ENCODE data around the gene BCAR3. TPM values are rescaled to one million over a fixed set of nuclear protein-coding genes. Genes with fewer than 3 reads are reported as not detected.

The BCAR3 gene
- total and polyA plus RNA-seq, 4 donors: 12.2 to 33.3 (median 18.2) TPM

- Histone ChIP-seq H3K4me3 (no peak overlapping the region), H3K9ac (ENCODE audit: insufficient read depth in 1 of 2, low read length in 2 of 2) (no peak overlapping the region), H3K27ac (ENCODE audit: low read depth in 1 of 2, low read length in 1 of 2) (peak overlapping the region; percentile 27 to 30), H3K9me3 (ENCODE audit: control insufficient read depth in 4 of 4, insufficient read depth in 3 of 4, low read length in 3 of 4) (no peaks in the 10 kb centered on the region), H3K36me3 (ENCODE audit: control insufficient read depth in 4 of 4, insufficient read depth in 4 of 4, low read length in 4 of 4) (peaks cover 7 to 19% (median 8%) of the 10 kb centered on the region in 4 donors), H3K27me3 (ENCODE audit: control insufficient read depth in 3 of 3, insufficient read depth in 3 of 3, low read length in 2 of 3) (no peaks in the 10 kb centered on the region), H3K4me1 (ENCODE audit: control insufficient read depth in 5 of 5, insufficient read depth in 5 of 5, low read length in 5 of 5) (peaks cover 0 to 6% (median 0%) of the 10 kb centered on the region in 5 donors)
- TF ChIP-seq, protein P1, sequence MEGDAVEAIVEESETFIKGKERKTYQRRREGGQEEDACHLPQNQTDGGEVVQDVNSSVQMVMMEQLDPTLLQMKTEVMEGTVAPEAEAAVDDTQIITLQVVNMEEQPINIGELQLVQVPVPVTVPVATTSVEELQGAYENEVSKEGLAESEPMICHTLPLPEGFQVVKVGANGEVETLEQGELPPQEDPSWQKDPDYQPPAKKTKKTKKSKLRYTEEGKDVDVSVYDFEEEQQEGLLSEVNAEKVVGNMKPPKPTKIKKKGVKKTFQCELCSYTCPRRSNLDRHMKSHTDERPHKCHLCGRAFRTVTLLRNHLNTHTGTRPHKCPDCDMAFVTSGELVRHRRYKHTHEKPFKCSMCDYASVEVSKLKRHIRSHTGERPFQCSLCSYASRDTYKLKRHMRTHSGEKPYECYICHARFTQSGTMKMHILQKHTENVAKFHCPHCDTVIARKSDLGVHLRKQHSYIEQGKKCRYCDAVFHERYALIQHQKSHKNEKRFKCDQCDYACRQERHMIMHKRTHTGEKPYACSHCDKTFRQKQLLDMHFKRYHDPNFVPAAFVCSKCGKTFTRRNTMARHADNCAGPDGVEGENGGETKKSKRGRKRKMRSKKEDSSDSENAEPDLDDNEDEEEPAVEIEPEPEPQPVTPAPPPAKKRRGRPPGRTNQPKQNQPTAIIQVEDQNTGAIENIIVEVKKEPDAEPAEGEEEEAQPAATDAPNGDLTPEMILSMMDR (IDR thresholded peaks at IDR 0.05; ENCODE audit: control extremely low read depth, extremely low read depth): no peak
- ATAC-seq (ENCODE audit: insufficient read depth, low FRiP score): peak; percentile 12
- DNase-seq: no peak
- WGBS, 2 donors: 51 to 65% methylated on average over 10 of the region's 10 CpGs
Observed at GRCh38 chr1:93566227-93566626, 115.4 kb downstream of the BCAR3 start.

DNA sequence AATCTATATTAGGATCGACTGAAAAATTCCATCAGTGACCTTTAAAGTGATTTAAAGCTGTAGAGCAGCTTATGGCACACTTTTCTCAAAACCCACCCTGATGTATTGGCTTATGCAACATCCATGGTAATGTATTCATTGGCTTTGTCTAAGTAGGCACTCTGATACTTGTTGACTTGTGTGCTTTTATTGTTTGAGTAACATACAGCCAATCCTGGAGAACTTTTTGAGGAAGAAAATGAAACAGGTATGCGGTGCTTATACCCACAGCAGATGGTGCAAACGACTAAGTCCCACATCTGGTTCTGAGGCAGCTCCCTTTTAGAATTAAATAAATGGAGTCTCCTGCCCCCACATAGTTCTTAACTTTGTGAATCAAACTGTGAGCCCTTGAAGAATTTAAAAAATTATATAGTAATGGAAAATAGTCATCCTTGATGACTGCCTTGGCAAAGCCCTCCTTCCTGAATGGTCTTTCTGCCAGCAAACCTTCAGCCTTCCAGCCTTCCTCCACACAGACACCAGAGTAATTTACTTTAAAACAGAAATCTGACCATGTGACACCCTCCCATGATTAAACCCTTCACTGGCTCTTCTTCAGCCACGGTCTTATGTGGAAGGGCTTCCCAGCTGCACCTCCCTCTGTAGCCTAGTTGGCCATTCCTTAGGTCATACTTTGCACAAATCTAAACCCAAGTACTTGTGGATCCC is 116.0 kb downstream of the BCAR3 start:
- Histone ChIP-seq H3K9me3 (ENCODE audit: control insufficient read depth in 4 of 4, insufficient read depth in 3 of 4, low read length in 3 of 4) (no peaks in the 10 kb centered on the region), H3K4me3 (no peak overlapping the region), H3K4me1 (ENCODE audit: control insufficient read depth in 5 of 5, insufficient read depth in 5 of 5, low read length in 5 of 5) (peaks cover 0 to 6% (median 0%) of the 10 kb centered on the region in 5 donors), H3K27me3 (ENCODE audit: control insufficient read depth in 3 of 3, insufficient read depth in 3 of 3, low read length in 2 of 3) (no peaks in the 10 kb centered on the region), H3K36me3 (ENCODE audit: control insufficient read depth in 4 of 4, insufficient read depth in 4 of 4, low read length in 4 of 4) (peaks cover 7 to 18% (median 9%) of the 10 kb centered on the region in 4 donors), H3K9ac (ENCODE audit: insufficient read depth in 1 of 2, low read length in 2 of 2) (no peak overlapping the region), H3K27ac (ENCODE audit: low read depth in 1 of 2, low read length in 1 of 2) (peak overlapping the region; percentile 27 to 30)
- WGBS, 2 donors: 53 to 74% methylated on average over 4 of the region's 4 CpGs
- no peak for ATAC-seq (ENCODE audit: insufficient read depth, low FRiP score)
- TF ChIP-seq, protein P1 (IDR thresholded peaks at IDR 0.05; ENCODE audit: control extremely low read depth, extremely low read depth): no peak
- no peak for DNase-seq

GRCh38 chr1:93559695-93560094 is 121.9 kb downstream of the BCAR3 start:
- Histone ChIP-seq H3K4me1 (ENCODE audit: control insufficient read depth in 5 of 5, insufficient read depth in 5 of 5, low read length in 5 of 5) (peaks cover 0 to 6% (median 0%) of the 10 kb centered on the region in 5 donors), H3K9me3 (ENCODE audit: control insufficient read depth in 4 of 4, insufficient read depth in 3 of 4, low read length in 3 of 4) (peaks cover 0 to 2% (median 0%) of the 10 kb centered on the region in 4 donors), H3K36me3 (ENCODE audit: control insufficient read depth in 4 of 4, insufficient read depth in 4 of 4, low read length in 4 of 4) (peaks cover 0 to 8% (median 7%) of the 10 kb centered on the region in 4 donors), H3K9ac (ENCODE audit: insufficient read depth in 1 of 2, low read length in 2 of 2) (no peak overlapping the region), H3K27me3 (ENCODE audit: control insufficient read depth in 3 of 3, insufficient read depth in 3 of 3, low read length in 2 of 3) (no peaks in the 10 kb centered on the region), H3K27ac (ENCODE audit: low read depth in 1 of 2, low read length in 1 of 2) (peak overlapping the region in 1 of 2 donors; percentile 39), H3K4me3 (no peak overlapping the region)
- no peak for DNase-seq
- ATAC-seq (ENCODE audit: insufficient read depth, low FRiP score): no peak
- TF ChIP-seq, protein P1 (IDR thresholded peaks at IDR 0.05; ENCODE audit: control extremely low read depth, extremely low read depth): no peak
